ENCODE data around the gene PSTPIP2.
"Not testable (repeated sequence)": the region's sequence is repeated elsewhere in the genome, so short reads cannot be mapped to it uniquely, and the experiment has no call there.

Gene PSTPIP2

GRCh38 chr18:46071653-46072375, at the start of gene PSTPIP2:
PSTPIP2 (minus strand) TSS chr18:46072260; CDS start chr18:46072188, 72 bp downstream.
- peak; percentile 65 for DNase-seq (ENCODE audit: low read depth)

- no peak for DNase-seq (ENCODE audit: low read depth)
These were observed 41.7 kb upstream of the PSTPIP2 start for GRCh38 chr18:46113751-46114150.

GRCh38 chr18:46110406-46110805, 38.3 kb upstream of the PSTPIP2 start:
- no peak for DNase-seq (ENCODE audit: low read depth)

GRCh38 chr18:46109386-46109785, 37.3 kb upstream of the PSTPIP2 start:
- no peak for DNase-seq (ENCODE audit: low read depth)

GRCh38 chr18:46104128-46104911, 32.3 kb upstream of the PSTPIP2 start, which contains the start of gene HAUS1:
HAUS1 (plus strand) TSS chr18:46104385; CDS start chr18:46104412, 27 bp downstream.
- peak; percentile 81 for DNase-seq (ENCODE audit: low read depth)

- no peak for DNase-seq (ENCODE audit: low read depth)
These were observed 27.4 kb upstream of the PSTPIP2 start for GRCh38 chr18:46099463-46099862.

- DNase-seq (ENCODE audit: low read depth) = no peak
These were observed 26.5 kb upstream of the PSTPIP2 start for GRCh38 chr18:46098616-46098933.

- peak; percentile 84 for DNase-seq (ENCODE audit: low read depth)
These were observed 25.9 kb upstream of the PSTPIP2 start, which contains the start of gene ATP5F1A for GRCh38 chr18:46097801-46098615. ATP5F1A (minus strand) TSS chr18:46098296; CDS start chr18:46098231, 65 bp downstream.

GRCh38 chr18:46097431-46097800, 25.4 kb upstream of the PSTPIP2 start:
- no peak for DNase-seq (ENCODE audit: low read depth)

- no peak for DNase-seq (ENCODE audit: low read depth)
These were observed 24.7 kb upstream of the PSTPIP2 start for GRCh38 chr18:46096651-46097300.

GRCh38 chr18:46095532-46095931, 23.5 kb upstream of the PSTPIP2 start:
- DNase-seq (ENCODE audit: low read depth) = no peak

GRCh38 chr18:46088501-46088900, 16.4 kb upstream of the PSTPIP2 start:
- not testable (repeated sequence) for DNase-seq (ENCODE audit: low read depth)

- no peak for DNase-seq (ENCODE audit: low read depth)
These were observed 12.4 kb upstream of the PSTPIP2 start for GRCh38 chr18:46084431-46084830.

- DNase-seq (ENCODE audit: low read depth) = no peak
These were observed 8.1 kb upstream of the PSTPIP2 start for GRCh38 chr18:46080156-46080555.

- no peak for DNase-seq (ENCODE audit: low read depth)
These were observed 7.3 kb upstream of the PSTPIP2 start for GRCh38 chr18:46079336-46079735.

GRCh38 chr18:46073474-46074331, 1.6 kb upstream of the PSTPIP2 start:
- DNase-seq (ENCODE audit: low read depth) = no peak

- DNase-seq (ENCODE audit: low read depth) = no peak
These were observed 899 bp upstream of the PSTPIP2 start for GRCh38 chr18:46072959-46073358.

- DNase-seq (ENCODE audit: low read depth) = no peak
These were observed 362 bp upstream of the PSTPIP2 start for GRCh38 chr18:46072376-46072867.

- DNase-seq (ENCODE audit: low read depth) = peak; percentile 13
These were observed 1.0 kb downstream of the PSTPIP2 start for GRCh38 chr18:46070815-46071652.

- no peak for DNase-seq (ENCODE audit: low read depth)
These were observed 1.8 kb downstream of the PSTPIP2 start for GRCh38 chr18:46070232-46070631.

All from activated T-cell treated with anti-CD3 and anti-CD28 coated beads for 48 hours (primary cell).